T1000 (cell line): ENCODE measurements around the gene SMARCAD1.
"Not testable (repeated sequence)": the region's sequence is repeated elsewhere in the genome, so short reads cannot be mapped to it uniquely, and the experiment has no call there.

ENCODE experiments used
- DNase-seq: peaks from one replicate; lab custom pipeline; 2025; ENCODE audit warnings: mixed read lengths; lab: John Stamatoyannopoulos, UW

SMARCAD1 gene

DNA sequence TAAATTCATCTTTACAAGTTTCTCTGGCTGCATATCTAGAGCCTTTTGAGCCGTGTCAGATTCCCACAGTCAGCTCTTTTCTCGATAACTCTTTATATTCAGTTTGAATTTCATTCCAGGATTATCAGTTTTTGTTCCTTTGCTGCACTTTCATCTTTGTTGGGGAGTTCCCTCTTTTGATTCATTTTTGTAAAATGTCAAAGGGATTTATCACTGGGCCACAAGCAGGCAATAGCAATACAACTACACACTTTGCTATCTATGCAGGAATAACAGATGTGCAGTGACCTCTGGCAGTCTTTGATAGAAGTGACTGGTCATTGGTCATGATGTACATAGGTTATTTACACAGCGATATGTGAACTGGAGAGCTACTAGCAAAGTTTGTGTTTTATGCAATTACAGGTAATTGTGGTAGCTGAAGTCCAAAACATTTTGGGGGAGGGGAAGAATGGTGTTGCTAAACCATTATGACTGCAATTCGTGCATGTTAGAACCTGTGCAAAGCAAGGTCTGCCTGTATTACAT lies 91.1 kb downstream of the SMARCAD1 start:
- DNase-seq, result no peak

DNA sequence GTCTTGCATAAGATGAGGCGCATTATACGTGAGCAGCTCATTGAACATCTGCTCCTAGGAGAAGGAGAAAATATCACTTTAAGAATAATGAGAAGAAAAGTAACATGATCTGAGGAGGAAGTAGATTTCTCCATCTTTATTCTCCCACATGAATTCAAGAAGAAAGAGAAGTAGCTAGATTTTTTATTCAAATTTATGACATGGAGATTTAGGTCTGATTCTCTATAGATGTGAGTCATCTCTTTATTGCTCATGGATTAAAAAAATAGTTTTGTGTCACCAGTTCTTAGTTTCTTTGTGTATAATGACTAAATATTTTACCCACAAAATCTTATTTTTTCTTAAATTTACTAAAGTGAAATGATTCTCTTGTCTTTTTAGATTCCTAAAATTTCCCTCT lies 94.5 kb downstream of the SMARCAD1 start:
- DNase-seq, result no peak

DNA sequence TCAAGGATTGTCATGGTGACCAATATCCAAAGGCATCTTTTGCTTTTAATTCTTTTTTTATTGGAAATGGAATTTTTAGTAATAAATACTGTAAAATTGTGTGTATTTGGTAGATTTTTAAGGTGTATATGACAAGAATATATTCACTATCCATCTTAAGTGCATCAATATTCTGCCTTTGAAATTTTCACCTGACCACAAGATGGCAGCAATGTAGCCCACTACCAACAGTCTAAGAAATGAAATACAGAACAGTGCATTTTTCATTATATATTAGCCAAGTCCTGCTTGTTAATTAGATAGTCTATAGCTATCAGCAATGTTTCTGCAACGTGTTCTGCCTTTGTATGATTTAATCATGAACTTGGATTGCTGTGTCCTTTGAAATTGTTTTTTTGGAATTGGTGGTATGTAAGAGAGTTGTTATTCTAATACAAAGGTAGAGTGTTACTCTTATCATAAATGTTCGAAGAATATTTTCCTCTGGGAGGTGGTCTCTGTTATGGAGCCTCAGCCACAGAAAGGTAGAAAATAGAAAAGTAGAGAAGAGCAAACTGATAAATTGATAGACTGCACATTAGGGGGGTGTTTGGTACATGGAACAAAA lies 96.8 kb downstream of the SMARCAD1 start:
- DNase-seq, result no peak

DNA sequence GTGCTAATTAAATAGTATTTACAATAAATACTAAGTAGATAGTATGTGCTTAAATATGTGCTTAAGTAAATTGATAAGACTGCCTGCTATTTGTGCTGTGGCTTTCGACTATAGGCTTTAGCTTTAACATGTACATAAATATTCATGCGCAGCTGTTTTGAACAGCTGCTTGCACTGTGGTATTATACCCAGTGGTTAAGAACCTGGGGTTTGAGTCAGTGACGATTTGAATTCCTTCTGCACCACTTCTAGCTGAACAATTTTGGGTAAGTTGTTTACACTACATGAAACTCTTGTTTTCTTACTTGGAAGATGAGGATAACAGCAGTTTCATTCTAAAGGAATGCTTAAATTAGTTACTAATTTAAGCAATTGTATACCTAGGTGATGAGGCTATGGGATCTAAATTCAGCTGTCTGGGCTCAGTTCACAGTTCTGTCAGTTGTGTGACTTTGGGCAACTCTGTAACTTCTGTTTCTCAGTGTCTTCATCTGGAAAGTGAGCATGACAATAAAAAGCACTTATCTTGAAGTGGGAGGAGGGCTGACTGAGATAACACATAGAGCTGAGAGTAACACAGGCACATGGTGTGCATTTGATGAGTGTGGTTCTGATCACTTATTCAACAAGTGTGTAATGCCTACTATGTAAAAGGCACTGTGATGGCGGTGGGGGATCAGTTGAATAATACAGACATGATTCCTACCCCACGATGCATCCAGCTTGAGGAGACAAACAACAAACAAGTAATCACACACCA lies 98.0 kb downstream of the SMARCAD1 start:
- DNase-seq, result no peak

DNA sequence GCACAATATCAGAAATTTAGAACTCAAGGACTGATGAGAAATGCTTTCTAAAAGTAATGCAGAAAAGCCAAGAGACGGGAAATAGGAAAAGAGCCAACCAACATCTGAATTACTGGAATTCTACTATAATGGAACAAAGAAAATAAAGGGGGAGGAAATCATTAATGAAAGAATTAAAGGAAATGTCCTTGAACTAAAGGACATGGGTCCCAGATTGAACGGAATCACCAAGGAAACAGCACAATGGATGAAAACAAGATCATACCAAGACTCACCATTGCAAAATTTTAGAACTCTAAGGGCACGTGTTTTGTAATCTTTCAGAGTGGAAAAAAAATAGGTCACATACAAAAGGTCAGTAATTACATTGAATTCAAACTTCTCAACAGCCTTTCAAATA lies 99.0 kb downstream of the SMARCAD1 start:
- no peak for DNase-seq

DNA sequence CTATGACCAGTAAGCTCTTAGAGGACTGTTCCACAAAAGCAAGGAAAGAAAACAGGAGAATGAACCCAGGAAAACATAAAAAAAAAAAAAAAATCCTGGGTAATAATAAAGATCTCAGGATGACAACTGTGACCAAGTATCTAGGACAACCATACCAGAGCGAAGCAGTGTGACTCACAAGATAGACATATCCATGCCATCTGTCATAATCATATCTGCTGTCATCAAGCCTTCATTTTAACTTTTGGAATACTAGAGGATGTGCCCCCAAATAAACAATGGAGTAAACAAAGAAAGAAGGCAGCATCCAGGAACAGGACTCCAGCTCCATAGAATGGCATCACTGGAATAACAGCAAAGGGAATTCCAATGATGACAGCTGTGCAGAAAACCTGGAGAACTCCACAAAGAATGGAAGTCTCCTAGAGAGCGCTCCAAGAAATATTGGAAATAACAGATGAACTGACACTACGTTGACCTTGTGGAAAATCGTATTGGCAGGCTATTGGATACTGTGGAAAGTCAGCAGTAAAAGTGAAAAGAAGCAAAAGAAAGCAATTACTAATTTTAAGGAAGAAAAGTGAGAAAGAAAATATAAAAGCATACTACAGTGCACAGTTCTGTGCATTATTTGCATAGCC lies 99.7 kb downstream of the SMARCAD1 start:
- DNase-seq, result no peak

DNA sequence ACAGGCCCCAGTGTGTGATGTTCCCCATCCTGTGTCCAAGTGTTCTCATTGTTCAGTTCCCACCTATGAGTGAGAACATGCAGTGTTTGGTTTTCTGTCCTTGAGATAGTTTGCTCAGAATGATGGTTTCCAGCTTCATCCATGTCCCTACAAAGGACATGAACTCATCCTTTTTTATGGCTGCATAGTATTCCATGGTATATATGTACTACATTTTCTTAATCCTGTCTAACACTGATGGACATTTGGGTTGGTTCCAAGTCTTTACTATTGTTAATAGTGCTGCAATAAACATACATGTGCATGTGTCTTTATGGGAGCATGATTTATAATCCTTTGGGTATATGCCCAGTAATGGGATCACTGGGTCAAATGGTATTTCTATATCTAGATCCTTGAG lies 112.3 kb downstream of the SMARCAD1 start:
- DNase-seq, result not testable (repeated sequence)

DNA sequence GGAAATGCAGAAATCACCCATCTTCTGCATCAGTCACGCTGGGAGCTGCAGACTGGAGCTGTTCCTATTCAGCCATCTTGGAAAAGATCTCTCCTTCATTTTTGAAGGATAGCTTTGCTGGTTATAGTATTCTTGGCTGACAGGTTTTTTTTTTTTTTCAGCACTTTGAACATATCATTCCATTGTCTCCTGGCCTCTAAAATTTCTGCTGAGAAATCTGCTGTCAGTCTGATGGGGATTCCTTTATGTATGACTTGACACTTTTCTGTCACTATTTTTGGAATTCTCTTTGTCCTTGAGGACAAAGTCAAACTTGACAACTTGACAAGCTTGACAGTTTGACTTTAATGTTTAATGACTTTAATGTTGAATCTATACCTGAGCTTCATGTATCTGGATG lies 118.2 kb downstream of the SMARCAD1 start:
- DNase-seq, result no peak

DNA sequence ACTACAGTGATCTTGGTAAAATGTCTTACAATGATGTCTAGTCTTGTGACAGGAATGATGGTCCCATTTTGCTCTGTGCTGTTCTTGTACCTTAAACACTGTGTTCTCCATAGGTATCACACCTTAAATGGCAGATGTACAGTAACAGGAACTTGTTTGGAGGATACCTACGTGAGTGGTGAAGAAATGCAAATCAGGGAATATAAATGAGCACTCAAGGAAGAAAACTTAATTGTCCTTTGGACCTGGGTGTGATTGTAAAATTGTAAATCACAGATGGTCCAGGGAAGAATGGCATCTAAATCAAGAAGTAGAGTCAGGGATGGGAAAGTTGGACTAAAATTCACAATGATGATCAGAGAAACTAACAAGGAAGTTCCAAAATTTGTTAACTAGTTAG lies 122.3 kb downstream of the SMARCAD1 start:
- no peak for DNase-seq

DNA sequence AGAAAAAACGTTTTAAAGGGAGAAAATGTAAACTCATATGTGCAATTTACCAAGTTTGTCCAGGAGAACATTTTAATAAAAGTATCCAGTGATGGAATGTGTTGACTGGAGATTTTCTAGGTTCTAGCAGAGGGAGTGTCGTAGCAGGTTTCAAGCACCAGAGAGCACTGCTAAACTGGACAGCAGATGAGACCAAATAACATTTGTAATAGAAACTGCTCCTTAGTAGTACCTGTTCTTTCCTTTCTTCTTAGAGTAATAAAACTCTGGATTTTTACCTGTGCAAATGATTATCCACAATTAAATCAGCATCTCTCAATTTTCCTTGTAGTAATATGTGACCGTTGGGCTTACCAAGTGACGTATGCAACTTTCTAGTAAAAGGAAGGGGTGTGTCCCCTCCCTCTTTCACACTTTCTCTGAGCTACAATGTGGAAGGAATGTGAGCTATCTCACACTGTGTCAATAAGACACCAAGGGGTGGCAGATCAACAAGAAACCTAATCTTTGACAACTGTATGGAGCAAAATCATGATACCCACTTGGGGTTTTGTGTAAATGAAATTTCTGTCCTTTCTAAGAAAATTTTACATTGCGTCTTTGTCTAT lies 125.4 kb downstream of the SMARCAD1 start:
- no peak for DNase-seq

DNA sequence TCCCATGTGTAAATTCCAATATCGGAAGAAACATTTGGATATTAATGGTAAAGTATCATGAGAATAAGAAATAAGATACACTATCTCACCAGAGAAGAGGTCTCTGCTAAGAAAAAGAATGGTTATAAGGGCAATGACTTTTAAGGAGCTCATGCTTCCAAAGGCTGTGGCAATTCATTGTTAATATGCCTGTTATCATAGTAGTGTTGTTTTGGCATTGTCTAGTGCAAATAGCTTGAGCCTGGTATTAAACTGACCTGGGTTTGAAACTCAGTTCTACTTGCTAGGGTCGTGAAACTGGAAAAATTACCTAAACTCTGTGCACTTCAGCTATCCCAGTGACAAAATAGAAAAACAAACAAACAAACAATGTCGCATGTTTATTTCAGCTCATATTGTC lies 126.2 kb downstream of the SMARCAD1 start:
- no peak for DNase-seq

DNA sequence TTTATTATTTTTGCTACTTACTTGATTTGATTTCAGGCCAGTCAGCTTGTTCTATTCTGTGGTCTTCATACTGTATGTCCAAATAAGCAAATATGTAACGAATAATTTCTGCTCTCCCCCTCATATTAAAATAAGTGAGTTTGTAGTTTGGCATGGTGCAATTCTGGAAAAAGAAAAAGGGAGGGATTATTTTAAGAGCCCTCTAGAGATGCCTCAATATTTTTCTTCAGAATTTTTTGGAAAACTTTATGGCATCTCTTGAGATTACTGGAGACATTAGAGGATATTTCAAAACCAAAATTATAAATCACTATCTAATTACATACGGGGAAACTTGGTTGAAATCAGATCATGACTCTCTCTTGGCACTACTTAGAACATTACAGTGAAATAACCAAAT lies 126.8 kb downstream of the SMARCAD1 start:
- DNase-seq, result no peak

DNA sequence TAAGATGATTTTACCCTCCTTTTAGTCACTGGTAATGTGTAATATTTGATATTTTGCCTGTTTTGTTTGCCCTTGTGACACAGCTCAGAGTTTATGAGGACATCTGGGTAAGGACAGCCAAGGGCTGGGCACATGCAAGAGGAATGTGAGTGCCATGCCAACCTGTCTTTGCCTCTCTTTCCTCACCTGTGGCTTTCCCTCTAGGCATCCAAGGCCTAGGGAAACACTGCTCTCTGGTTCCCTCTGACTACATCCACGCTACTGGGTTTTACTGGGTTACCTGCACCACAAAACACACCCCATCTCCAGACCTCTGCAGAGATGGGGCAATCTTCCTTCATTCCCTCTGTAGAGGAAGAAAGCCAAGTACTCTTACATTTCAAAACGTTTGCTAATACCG lies 127.3 kb downstream of the SMARCAD1 start:
- no peak for DNase-seq

DNA sequence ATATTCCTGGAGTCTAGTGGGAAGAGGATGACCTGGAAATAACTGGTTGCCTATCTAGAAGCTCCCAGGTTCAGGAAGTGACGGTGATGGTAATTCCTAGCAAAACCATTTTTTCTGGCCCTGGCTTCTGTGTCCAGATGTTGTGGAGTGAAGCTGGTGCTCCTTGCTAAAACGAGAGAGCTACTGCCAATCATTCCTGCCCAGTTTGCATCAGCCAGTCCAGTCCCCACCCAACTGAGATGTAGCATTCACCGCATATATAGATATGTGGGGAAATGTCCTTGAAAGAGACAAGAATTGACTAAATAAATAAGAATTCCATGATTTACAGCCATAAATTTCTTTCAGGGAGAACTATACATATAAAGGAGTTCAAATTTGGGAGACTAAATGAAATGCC lies 128.6 kb downstream of the SMARCAD1 start:
- DNase-seq, result no peak

DNA sequence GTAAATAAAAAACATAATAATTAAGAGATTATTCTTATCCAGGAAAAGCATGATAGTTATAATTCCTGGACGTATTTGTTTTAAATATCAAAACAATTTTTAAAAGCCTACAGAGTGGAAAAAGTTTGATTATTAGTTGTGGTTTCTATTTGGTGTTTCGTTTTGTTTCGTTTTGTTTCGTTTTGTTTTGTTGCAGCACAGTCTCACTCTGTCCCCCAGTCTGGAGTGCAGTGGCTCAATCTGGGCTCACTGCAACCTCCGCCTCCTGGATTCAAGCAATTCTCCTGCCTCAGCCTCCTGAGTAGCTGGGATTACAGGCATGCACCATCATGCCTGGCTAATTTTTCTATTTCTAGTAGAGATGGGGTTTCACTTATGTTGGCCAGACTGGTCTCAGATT lies 129.1 kb downstream of the SMARCAD1 start:
- not testable (repeated sequence) for DNase-seq

DNA sequence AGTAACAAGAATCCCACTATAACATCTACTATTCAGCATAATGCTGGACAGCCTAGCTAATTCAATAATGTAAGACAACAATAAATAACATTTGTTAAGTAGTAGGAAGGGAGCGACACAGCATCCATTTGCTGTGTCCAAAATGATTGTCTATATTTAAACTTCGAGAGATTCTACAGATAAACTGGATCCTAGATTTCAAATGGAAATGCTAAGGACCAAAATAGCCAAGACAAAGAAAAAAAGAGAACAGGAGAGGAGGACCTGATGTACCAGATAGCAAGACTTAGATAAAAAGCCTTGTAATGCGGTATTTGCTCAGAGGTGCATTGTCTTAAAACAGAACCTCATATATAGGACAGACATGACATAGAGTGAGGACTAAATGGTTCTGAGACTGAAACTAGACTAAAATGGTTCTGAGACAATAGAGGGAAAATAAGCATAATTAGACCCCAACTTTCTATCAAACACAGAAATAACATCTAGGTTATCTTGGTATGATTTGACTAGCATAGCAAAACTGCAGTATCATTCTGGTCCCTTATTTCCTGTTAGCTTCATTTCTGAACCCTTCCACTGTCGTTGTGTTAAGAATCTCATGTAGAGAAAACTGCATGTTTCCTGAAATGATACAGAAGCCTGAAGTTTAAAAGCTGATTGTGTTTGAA lies 131.2 kb downstream of the SMARCAD1 start:
- no peak for DNase-seq

DNA sequence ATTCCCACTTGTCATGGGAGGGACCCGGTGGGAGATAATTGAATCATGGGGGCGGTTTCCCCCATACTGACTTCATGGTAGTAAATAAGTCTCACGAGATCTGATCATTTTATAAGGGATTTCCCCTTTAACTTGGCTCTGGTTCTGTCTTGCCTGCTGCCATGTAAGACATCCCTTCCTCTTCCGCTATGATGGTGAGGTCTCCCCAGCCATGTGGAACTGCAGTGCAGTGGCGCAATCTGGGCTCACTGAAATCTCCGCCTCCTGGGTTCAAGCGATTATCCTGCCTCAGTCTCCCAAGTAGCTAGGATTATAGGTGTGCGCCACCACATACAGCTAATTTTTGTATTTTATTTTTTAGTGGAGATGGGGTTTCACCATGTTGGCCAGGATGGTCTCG lies 132.1 kb downstream of the SMARCAD1 start:
- no peak for DNase-seq
